ENCODE results near the gene ARHGEF40.

The ARHGEF40 gene

GRCh38 chr14:21070083-21070609 lies at the start of gene ARHGEF40:
Gene ARHGEF40, plus strand, starts transcription at chr14:21070304. Its CDS starts 93 bp downstream, at chr14:21070397.
- TF ChIP-seq ZNF384 (IDR thresholded peaks at IDR 0.05) (no peak), FOXM1 (IDR thresholded peaks at IDR 0.05; ENCODE audit: borderline replicate concordance) (no peak), HDGF (IDR thresholded peaks at IDR 0.05; ENCODE audit: borderline replicate concordance) (no peak), FOXA1 (IDR thresholded peaks at IDR 0.05) (no peak), PKNOX1 (IDR thresholded peaks at IDR 0.05) (no peak), LEF1 (IDR thresholded peaks at IDR 0.05; ENCODE audit: borderline replicate concordance) (no peak), L3MBTL2 (conservative IDR thresholded peaks at IDR 0.05) (no peak), BHLHE40 (IDR thresholded peaks at IDR 0.05; ENCODE audit: borderline replicate concordance) (no peak)
- ChIA-PET CTCF (interaction anchor here (0.8 to 3.0 kb wide), 10 partner anchors 8 to 65 kb away, joined by 3 to 42 read pairs (median 8); no protein-coding TSS in a partner anchor), POLR2A (interaction anchor here (0.8 to 3.7 kb wide), 11 partner anchors 8 to 55 kb away, joined by 3 to 72 read pairs (median 9); partner anchors contain the start of genes NDRG2, TMEM253 and ZNF219)
- peak; percentile 65 for DNase-seq (ENCODE audit: extremely low spot score)

GRCh38 chr14:21020977-21021545 lies 49.0 kb upstream of the ARHGEF40 start:
- TF ChIP-seq HDGF (IDR thresholded peaks at IDR 0.05; ENCODE audit: borderline replicate concordance) = no peak
- no peak for TF ChIP-seq SP1 (IDR thresholded peaks at IDR 0.05)
- no peak for TF ChIP-seq PKNOX1 (IDR thresholded peaks at IDR 0.05)
- no peak for TF ChIP-seq NFRKB (IDR thresholded peaks at IDR 0.05)
- TF ChIP-seq ZNF384 (IDR thresholded peaks at IDR 0.05) = no peak
- TF ChIP-seq ARNT (IDR thresholded peaks at IDR 0.05) = no peak
- TF ChIP-seq FOXA1 (IDR thresholded peaks at IDR 0.05) = no peak
- TF ChIP-seq BHLHE40 (IDR thresholded peaks at IDR 0.05; ENCODE audit: borderline replicate concordance) = no peak
- TF ChIP-seq ELF4 (IDR thresholded peaks at IDR 0.05) = no peak
- no peak for TF ChIP-seq FOXM1 (IDR thresholded peaks at IDR 0.05; ENCODE audit: borderline replicate concordance)
- TF ChIP-seq L3MBTL2 (conservative IDR thresholded peaks at IDR 0.05) = no peak
- TF ChIP-seq SUZ12 (IDR thresholded peaks at IDR 0.05) = no peak
- no peak for TF ChIP-seq LEF1 (IDR thresholded peaks at IDR 0.05; ENCODE audit: borderline replicate concordance)
- TF ChIP-seq FOXK2 (IDR thresholded peaks at IDR 0.05) = no peak
- no peak for TF ChIP-seq CTBP1 (IDR thresholded peaks at IDR 0.05; ENCODE audit: borderline replicate concordance)
- TF ChIP-seq TARDBP (IDR thresholded peaks at IDR 0.05) = no peak
- DNase-seq (ENCODE audit: extremely low spot score) = no peak
- POLR2A ChIA-PET = interaction anchor here (1.6 kb wide), 1 partner anchor 82 kb away, joined by 4 read pairs; no protein-coding TSS in a partner anchor
- CTCF ChIA-PET = interaction anchor here (2.9 kb wide), 1 partner anchor 19 kb away, joined by 15 read pairs; no protein-coding TSS in a partner anchor

- no peak for TF ChIP-seq ELF4 (IDR thresholded peaks at IDR 0.05)
- TF ChIP-seq BHLHE40 (IDR thresholded peaks at IDR 0.05; ENCODE audit: borderline replicate concordance) = no peak
- no peak for TF ChIP-seq TARDBP (IDR thresholded peaks at IDR 0.05)
- no peak for TF ChIP-seq CTBP1 (IDR thresholded peaks at IDR 0.05; ENCODE audit: borderline replicate concordance)
- TF ChIP-seq FOXA1 (IDR thresholded peaks at IDR 0.05) = no peak
- no peak for TF ChIP-seq SUZ12 (IDR thresholded peaks at IDR 0.05)
- TF ChIP-seq PKNOX1 (IDR thresholded peaks at IDR 0.05) = no peak
- no peak for TF ChIP-seq FOXM1 (IDR thresholded peaks at IDR 0.05; ENCODE audit: borderline replicate concordance)
- TF ChIP-seq HDGF (IDR thresholded peaks at IDR 0.05; ENCODE audit: borderline replicate concordance) = no peak
- TF ChIP-seq FOXK2 (IDR thresholded peaks at IDR 0.05) = no peak
- TF ChIP-seq ARNT (IDR thresholded peaks at IDR 0.05) = no peak
- no peak for TF ChIP-seq NFRKB (IDR thresholded peaks at IDR 0.05)
- ChIA-PET CTCF (interaction anchor here (1.2 to 3.2 kb wide), 2 partner anchors 8 to 17 kb away, joined by 6 to 12 read pairs; no protein-coding TSS in a partner anchor), POLR2A (no interaction called here)
- no peak for DNase-seq (ENCODE audit: extremely low spot score)
Measured at GRCh38 chr14:21022686-21023085, 47.4 kb upstream of the ARHGEF40 start.

GRCh38 chr14:21023174-21023573 lies 46.9 kb upstream of the ARHGEF40 start:
- TF ChIP-seq FOXA1 (IDR thresholded peaks at IDR 0.05) (no peak), SP1 (IDR thresholded peaks at IDR 0.05) (no peak), LEF1 (IDR thresholded peaks at IDR 0.05; ENCODE audit: borderline replicate concordance) (no peak), NFRKB (IDR thresholded peaks at IDR 0.05) (no peak), PKNOX1 (IDR thresholded peaks at IDR 0.05) (no peak), ZNF384 (IDR thresholded peaks at IDR 0.05) (no peak), L3MBTL2 (conservative IDR thresholded peaks at IDR 0.05) (no peak), BHLHE40 (IDR thresholded peaks at IDR 0.05; ENCODE audit: borderline replicate concordance) (no peak), ARNT (IDR thresholded peaks at IDR 0.05) (no peak), FOXM1 (IDR thresholded peaks at IDR 0.05; ENCODE audit: borderline replicate concordance) (no peak), CTBP1 (IDR thresholded peaks at IDR 0.05; ENCODE audit: borderline replicate concordance) (no peak)
- ChIA-PET POLR2A (interaction anchor here (1.9 kb wide), 1 partner anchor 8 kb away, joined by 9 read pairs; no protein-coding TSS in a partner anchor), CTCF (interaction anchor here (1.2 to 3.2 kb wide), 2 partner anchors 8 to 17 kb away, joined by 6 to 12 read pairs; no protein-coding TSS in a partner anchor)
- no peak for DNase-seq (ENCODE audit: extremely low spot score)
